Measurements from ENCODE around the gene PANX1. TPM values are rescaled to one million over a fixed set of nuclear protein-coding genes. Genes with fewer than 3 reads are reported as not detected.
A peak's percentile ranks its signal among the peaks of the same experiment; 100 is the strongest.

PANX1 gene
- total RNA-seq, 3 donors from 2014 or later (not counting 1 experiment from before 2014, with no cell fraction given): 8.6 to 13.6 (median 13.4) TPM

DNA sequence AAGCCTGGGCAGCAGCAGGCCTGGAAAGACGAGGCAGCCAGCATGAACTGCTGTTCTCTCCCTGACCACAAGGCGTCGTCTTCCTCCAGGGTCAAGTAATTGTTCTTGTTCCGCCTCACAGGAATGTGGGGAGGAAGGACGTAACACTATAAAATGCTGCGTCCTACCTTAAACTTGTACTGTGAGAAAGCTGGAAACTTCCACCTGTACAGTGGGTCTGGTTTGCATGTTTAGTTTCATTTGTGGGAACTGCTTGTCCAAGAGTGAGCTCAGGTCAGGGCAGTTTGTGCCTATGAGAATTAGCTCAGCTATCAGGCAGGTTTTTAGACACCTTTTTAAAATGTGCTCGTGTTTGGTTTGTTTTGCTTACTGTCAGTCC is 55.2 kb downstream of the PANX1 start:
- H3K27me3 ChIP-seq (ENCODE audit: control insufficient read depth, insufficient read depth, low read length): no peaks in the 10 kb centered on the region
- Mint-ChIP-seq H3K9me3 (no peaks in the 10 kb centered on the region), H3K4me3 (no peak overlapping the region), H3K27ac (no peak overlapping the region), H3K36me3 (peaks cover 15% of the 10 kb centered on the region), H3K27me3 (ENCODE audit: low read depth in 2 of 2) (no peaks in the 10 kb centered on the region), H3K4me1 (peaks cover 7 to 8% of the 10 kb centered on the region in 2 donors)
- intact Hi-C loops (cut with micrococcal nuclease): no loop called here
- H3K27ac ChIP-seq (ENCODE audit: low read length): no peak overlapping the region
- no peaks in the 10 kb centered on the region for H3K9me3 ChIP-seq (ENCODE audit: control insufficient read depth, insufficient read depth, low read length)
- peak in 1 of 2 donors; percentile 36 for DNase-seq
- WGBS (ENCODE audit: insufficient coverage): 62% methylated on average over 7 of the region's 7 CpGs
- TF ChIP-seq, protein P1, sequence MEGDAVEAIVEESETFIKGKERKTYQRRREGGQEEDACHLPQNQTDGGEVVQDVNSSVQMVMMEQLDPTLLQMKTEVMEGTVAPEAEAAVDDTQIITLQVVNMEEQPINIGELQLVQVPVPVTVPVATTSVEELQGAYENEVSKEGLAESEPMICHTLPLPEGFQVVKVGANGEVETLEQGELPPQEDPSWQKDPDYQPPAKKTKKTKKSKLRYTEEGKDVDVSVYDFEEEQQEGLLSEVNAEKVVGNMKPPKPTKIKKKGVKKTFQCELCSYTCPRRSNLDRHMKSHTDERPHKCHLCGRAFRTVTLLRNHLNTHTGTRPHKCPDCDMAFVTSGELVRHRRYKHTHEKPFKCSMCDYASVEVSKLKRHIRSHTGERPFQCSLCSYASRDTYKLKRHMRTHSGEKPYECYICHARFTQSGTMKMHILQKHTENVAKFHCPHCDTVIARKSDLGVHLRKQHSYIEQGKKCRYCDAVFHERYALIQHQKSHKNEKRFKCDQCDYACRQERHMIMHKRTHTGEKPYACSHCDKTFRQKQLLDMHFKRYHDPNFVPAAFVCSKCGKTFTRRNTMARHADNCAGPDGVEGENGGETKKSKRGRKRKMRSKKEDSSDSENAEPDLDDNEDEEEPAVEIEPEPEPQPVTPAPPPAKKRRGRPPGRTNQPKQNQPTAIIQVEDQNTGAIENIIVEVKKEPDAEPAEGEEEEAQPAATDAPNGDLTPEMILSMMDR (IDR thresholded peaks at IDR 0.05): peak; percentile 61
- no peak overlapping the region for H3K4me3 ChIP-seq (ENCODE audit: low read length)
- H3K4me1 ChIP-seq (ENCODE audit: control insufficient read depth, insufficient read depth, low read length): no peaks in the 10 kb centered on the region
- H3K36me3 ChIP-seq (ENCODE audit: control insufficient read depth, insufficient read depth, low read length): peaks cover 24% of the 10 kb centered on the region
- ATAC-seq: peak in 2 of 3 donors; percentile 44 to 62

DNA sequence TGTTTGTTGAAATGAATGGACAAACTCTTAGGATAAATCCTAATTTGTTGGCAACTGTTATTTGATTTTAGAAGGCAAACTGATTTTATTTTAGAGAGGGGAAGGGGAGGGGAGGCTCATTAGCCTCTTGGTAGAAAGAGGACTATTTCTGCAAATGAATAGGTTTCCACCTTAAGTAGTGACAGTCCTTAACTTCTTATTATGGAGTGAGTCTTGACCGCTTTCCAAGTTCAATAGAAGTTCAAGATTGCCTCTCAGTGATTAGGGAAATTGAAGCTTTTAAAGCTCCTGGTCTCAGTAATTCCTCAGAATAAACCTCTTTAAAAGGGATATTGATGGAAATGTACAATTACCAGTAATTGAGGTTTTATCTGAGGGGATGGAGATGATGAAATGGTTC is 55.7 kb downstream of the PANX1 start:
- Histone ChIP-seq H3K27me3 (ENCODE audit: control insufficient read depth, insufficient read depth, low read length) (no peaks in the 10 kb centered on the region), H3K27ac (ENCODE audit: low read length) (no peak overlapping the region), H3K4me1 (ENCODE audit: control insufficient read depth, insufficient read depth, low read length) (no peaks in the 10 kb centered on the region), H3K4me3 (ENCODE audit: low read length) (no peak overlapping the region), H3K9me3 (ENCODE audit: control insufficient read depth, insufficient read depth, low read length) (no peaks in the 10 kb centered on the region), H3K36me3 (ENCODE audit: control insufficient read depth, insufficient read depth, low read length) (peaks cover 21% of the 10 kb centered on the region)
- peaks cover 15% of the 10 kb centered on the region for H3K36me3 Mint-ChIP-seq
- no peaks in the 10 kb centered on the region for H3K27me3 Mint-ChIP-seq (ENCODE audit: low read depth in 2 of 2)
- peaks cover 7 to 8% of the 10 kb centered on the region in 2 donors for H3K4me1 Mint-ChIP-seq
- intact Hi-C loops (cut with micrococcal nuclease): no loop called here
- no peak overlapping the region for H3K27ac Mint-ChIP-seq
- no peak overlapping the region for H3K4me3 Mint-ChIP-seq
- 100% methylated on average over 1 of the region's 1 CpG for WGBS (ENCODE audit: insufficient coverage)
- no peak for ATAC-seq
- no peaks in the 10 kb centered on the region for H3K9me3 Mint-ChIP-seq
- TF ChIP-seq, protein P1 (IDR thresholded peaks at IDR 0.05): no peak
- DNase-seq: no peak

DNA sequence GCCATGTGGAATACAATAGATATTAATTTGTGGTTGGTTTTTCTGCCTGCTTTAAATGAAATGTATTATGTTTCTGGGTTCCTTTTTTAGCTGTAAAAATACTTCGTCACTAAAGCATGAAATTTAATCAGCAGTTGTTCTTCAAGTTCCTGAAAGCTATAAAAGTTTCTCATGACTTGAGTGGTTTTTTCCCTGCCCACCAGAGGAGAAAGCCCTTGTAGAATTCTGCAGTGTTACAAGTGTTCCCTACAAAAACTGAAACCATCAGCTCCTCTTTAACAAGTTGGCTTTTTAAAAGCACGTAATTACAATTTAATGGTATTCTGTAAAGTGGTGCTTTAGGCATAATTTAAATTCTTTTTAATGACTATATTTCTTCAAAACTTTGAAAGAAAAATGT is 56.2 kb downstream of the PANX1 start:
- peaks cover 19% of the 10 kb centered on the region for H3K36me3 ChIP-seq (ENCODE audit: control insufficient read depth, insufficient read depth, low read length)
- Mint-ChIP-seq H3K9me3 (no peaks in the 10 kb centered on the region), H3K27me3 (ENCODE audit: low read depth in 2 of 2) (no peaks in the 10 kb centered on the region), H3K27ac (no peak overlapping the region), H3K4me1 (peaks cover 7 to 8% of the 10 kb centered on the region in 2 donors), H3K4me3 (no peak overlapping the region), H3K36me3 (peaks cover 15% of the 10 kb centered on the region)
- H3K4me1 ChIP-seq (ENCODE audit: control insufficient read depth, insufficient read depth, low read length): no peaks in the 10 kb centered on the region
- no peaks in the 10 kb centered on the region for H3K9me3 ChIP-seq (ENCODE audit: control insufficient read depth, insufficient read depth, low read length)
- intact Hi-C loops (cut with micrococcal nuclease): no loop called here
- H3K27me3 ChIP-seq (ENCODE audit: control insufficient read depth, insufficient read depth, low read length): no peaks in the 10 kb centered on the region
- WGBS (ENCODE audit: insufficient coverage): 86% methylated on average over 1 of the region's 2 CpGs
- DNase-seq (no peak), ATAC-seq (no peak)
- H3K27ac ChIP-seq (ENCODE audit: low read length): no peak overlapping the region
- no peak overlapping the region for H3K4me3 ChIP-seq (ENCODE audit: low read length)
- TF ChIP-seq, protein P1 (IDR thresholded peaks at IDR 0.05): no peak

DNA sequence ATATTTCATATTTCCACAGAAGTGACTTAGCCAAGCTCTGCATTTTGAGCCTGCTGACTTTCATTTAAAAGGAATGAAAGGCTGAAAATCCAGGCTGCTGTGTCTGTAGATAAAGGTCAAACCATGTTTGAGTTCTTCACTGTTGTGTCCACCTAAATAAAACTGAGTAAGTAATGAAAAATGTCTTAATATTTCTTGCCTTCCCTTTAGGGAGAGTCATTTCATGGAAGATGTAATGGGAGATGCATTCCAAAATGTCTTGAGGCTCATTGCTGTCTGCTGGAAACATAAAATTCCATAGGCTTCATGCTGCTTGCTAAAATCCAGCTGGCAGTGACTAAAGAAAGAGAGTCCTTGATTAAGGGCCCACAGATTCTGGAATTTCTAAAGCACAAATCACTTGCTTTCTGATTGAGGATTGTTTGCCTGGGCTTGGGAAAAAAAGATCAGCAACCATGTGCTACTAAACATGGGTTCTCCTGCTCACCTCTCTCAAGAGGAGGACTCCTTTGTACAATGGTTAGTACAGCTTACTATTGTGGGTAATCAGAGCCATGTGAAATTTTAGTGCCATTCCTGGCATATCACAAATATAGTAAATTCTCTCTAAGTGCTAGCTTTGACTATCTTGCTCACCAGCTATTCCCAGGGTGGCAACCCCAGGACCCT is 56.9 kb downstream of the PANX1 start:
- Histone ChIP-seq H3K4me3 (ENCODE audit: low read length) (no peak overlapping the region), H3K36me3 (ENCODE audit: control insufficient read depth, insufficient read depth, low read length) (peaks cover 15% of the 10 kb centered on the region), H3K27ac (ENCODE audit: low read length) (no peak overlapping the region), H3K27me3 (ENCODE audit: control insufficient read depth, insufficient read depth, low read length) (no peaks in the 10 kb centered on the region), H3K9me3 (ENCODE audit: control insufficient read depth, insufficient read depth, low read length) (no peaks in the 10 kb centered on the region), H3K4me1 (ENCODE audit: control insufficient read depth, insufficient read depth, low read length) (no peaks in the 10 kb centered on the region)
- H3K27me3 Mint-ChIP-seq (ENCODE audit: low read depth in 2 of 2): no peaks in the 10 kb centered on the region
- H3K4me3 Mint-ChIP-seq: no peak overlapping the region
- ATAC-seq: no peak
- intact Hi-C loops (cut with micrococcal nuclease): no loop called here
- H3K27ac Mint-ChIP-seq: no peak overlapping the region
- peaks cover 7 to 8% of the 10 kb centered on the region in 2 donors for H3K4me1 Mint-ChIP-seq
- H3K9me3 Mint-ChIP-seq: no peaks in the 10 kb centered on the region
- DNase-seq: no peak
- TF ChIP-seq, protein P1 (IDR thresholded peaks at IDR 0.05): no peak
- peaks cover 10% of the 10 kb centered on the region for H3K36me3 Mint-ChIP-seq
